ENCODE measurements around the gene ALOX15. TPM values are rescaled to one million over a fixed set of nuclear protein-coding genes. Genes with fewer than 3 reads are reported as not detected.

The ALOX15 gene
- total RNA-seq, 2 experiments from 2014 or later: 0.36 TPM; not detected in 1

DNA sequence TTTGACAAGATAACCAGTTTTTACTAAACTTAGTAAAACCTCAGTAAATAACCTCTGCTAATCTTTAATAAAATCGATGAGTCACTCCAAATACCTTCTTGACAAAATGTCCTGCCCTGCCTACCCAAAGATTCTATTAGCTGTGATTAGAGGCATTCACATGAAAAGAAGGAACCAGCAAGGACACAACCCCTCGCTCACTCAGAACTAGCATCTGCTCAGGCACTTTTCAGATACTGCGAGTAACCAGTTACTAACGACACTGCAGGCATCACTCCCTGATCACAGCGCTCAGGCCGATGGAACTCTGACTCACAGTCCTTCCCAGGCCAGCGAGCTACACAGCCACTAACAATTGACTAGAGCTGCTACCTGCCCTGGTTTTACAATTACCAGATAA, 38.2 kb upstream of the ALOX15 start:
- H3K9me3 ChIP-seq (ENCODE audit: control insufficient read depth in 1 of 2, insufficient read depth in 1 of 2, low read length in 2 of 2): no peaks in the 10 kb centered on the region
- TF ChIP-seq, protein P1, sequence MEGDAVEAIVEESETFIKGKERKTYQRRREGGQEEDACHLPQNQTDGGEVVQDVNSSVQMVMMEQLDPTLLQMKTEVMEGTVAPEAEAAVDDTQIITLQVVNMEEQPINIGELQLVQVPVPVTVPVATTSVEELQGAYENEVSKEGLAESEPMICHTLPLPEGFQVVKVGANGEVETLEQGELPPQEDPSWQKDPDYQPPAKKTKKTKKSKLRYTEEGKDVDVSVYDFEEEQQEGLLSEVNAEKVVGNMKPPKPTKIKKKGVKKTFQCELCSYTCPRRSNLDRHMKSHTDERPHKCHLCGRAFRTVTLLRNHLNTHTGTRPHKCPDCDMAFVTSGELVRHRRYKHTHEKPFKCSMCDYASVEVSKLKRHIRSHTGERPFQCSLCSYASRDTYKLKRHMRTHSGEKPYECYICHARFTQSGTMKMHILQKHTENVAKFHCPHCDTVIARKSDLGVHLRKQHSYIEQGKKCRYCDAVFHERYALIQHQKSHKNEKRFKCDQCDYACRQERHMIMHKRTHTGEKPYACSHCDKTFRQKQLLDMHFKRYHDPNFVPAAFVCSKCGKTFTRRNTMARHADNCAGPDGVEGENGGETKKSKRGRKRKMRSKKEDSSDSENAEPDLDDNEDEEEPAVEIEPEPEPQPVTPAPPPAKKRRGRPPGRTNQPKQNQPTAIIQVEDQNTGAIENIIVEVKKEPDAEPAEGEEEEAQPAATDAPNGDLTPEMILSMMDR (IDR thresholded peaks at IDR 0.05): no peak
- H3K27ac Mint-ChIP-seq: no peak overlapping the region
- no peaks in the 10 kb centered on the region for H3K4me1 ChIP-seq (ENCODE audit: insufficient read depth, low read length)
- DNase-seq (no peak), ATAC-seq (ENCODE audit: poor library complexity) (no peak)
- H3K36me3 ChIP-seq (ENCODE audit: insufficient read depth, low read length): peaks cover 74% of the 10 kb centered on the region
- H3K27ac ChIP-seq (ENCODE audit: low read depth in 1 of 2, low read length in 2 of 2): no peak overlapping the region
- no peak overlapping the region for H3K4me3 Mint-ChIP-seq
- H3K36me3 Mint-ChIP-seq (ENCODE audit: low read depth): peaks cover 81% of the 10 kb centered on the region
- CTCF ChIA-PET: no interaction called here
- no peaks in the 10 kb centered on the region for H3K9me3 Mint-ChIP-seq
- intact Hi-C loops (cut with DNase I, micrococcal nuclease): no loop called here
- H3K27me3 Mint-ChIP-seq: no peaks in the 10 kb centered on the region
- H3K4me1 Mint-ChIP-seq (ENCODE audit: low read depth): no peaks in the 10 kb centered on the region
- H3K4me3 ChIP-seq (ENCODE audit: low read length): no peak overlapping the region
- H3K27me3 ChIP-seq (ENCODE audit: control insufficient read depth in 1 of 2, insufficient read depth in 2 of 2, low read length in 2 of 2): no peaks in the 10 kb centered on the region
- POLR2A ChIA-PET: no interaction called here

DNA sequence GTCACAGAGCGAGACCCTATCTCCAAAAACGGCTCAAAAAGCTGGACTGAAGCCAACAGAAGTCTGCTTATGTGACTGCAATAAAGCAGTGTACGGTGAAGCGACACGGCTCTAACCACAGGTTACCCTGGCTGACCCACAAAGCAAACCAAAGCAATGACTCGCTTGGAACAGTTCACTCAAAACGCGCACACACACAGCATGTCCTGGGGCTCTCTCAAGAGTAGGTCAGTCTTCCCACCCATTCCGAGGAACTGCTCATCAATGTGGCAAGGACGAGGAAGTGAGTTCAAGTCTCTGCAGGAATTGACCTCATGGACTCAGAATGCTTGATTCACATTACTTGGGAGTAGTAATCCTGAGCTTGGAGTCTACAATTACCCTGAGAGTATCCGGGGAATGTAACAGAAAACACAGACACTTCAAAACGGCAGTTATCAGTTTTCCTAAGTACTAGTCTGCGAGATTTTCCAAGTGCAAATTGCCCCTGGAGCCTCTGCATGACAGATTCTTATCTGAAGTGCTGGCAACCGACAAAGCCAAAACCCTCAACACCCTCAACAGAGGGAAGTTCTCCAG, 37.1 kb upstream of the ALOX15 start:
- peaks cover 77% of the 10 kb centered on the region for H3K36me3 Mint-ChIP-seq (ENCODE audit: low read depth)
- ATAC-seq (ENCODE audit: poor library complexity): no peak
- Histone ChIP-seq H3K9me3 (ENCODE audit: control insufficient read depth in 1 of 2, insufficient read depth in 1 of 2, low read length in 2 of 2) (no peaks in the 10 kb centered on the region), H3K4me1 (ENCODE audit: insufficient read depth, low read length) (no peaks in the 10 kb centered on the region), H3K27ac (ENCODE audit: low read depth in 1 of 2, low read length in 2 of 2) (no peak overlapping the region), H3K36me3 (ENCODE audit: insufficient read depth, low read length) (peaks cover 80% of the 10 kb centered on the region), H3K4me3 (ENCODE audit: low read length) (no peak overlapping the region), H3K27me3 (ENCODE audit: control insufficient read depth in 1 of 2, insufficient read depth in 2 of 2, low read length in 2 of 2) (no peaks in the 10 kb centered on the region)
- no peaks in the 10 kb centered on the region for H3K4me1 Mint-ChIP-seq (ENCODE audit: low read depth)
- CTCF ChIA-PET: interaction anchor here (0.6 kb wide), 1 partner anchor 289 kb away, joined by 3 read pairs; no protein-coding TSS in a partner anchor
- POLR2A ChIA-PET: no interaction called here
- intact Hi-C loops (cut with DNase I, micrococcal nuclease): no loop called here
- H3K27me3 Mint-ChIP-seq: no peaks in the 10 kb centered on the region
- H3K9me3 Mint-ChIP-seq: no peaks in the 10 kb centered on the region
- H3K27ac Mint-ChIP-seq: no peak overlapping the region
- H3K4me3 Mint-ChIP-seq: no peak overlapping the region
- TF ChIP-seq, protein P1 (IDR thresholded peaks at IDR 0.05): no peak
- no peak for DNase-seq

DNA sequence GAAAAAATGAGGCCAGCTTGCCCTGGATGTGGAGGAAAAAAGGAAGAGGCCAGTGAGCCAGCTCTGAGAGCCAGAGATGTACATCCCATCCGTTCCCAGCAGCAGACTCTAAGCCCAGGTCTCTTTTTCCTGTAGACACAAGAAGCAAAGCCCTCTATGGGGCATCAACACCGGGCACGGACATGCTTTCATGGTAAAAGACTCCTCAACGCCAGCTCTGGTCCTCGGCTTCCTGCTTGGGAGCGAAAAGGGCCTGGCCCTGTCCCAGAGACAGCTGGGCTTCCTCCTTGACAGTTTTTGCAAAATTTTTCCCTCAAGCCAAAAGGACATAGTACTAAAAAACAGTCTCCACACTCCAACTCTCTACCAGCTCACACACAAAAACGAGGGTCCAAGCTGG, 35.3 kb upstream of the ALOX15 start:
- Mint-ChIP-seq H3K4me3 (no peak overlapping the region), H3K9me3 (no peaks in the 10 kb centered on the region), H3K4me1 (ENCODE audit: low read depth) (no peaks in the 10 kb centered on the region), H3K27me3 (no peaks in the 10 kb centered on the region), H3K36me3 (ENCODE audit: low read depth) (peaks cover 80% of the 10 kb centered on the region), H3K27ac (no peak overlapping the region)
- DNase-seq: no peak
- Histone ChIP-seq H3K4me1 (ENCODE audit: insufficient read depth, low read length) (no peaks in the 10 kb centered on the region), H3K9me3 (ENCODE audit: control insufficient read depth in 1 of 2, insufficient read depth in 1 of 2, low read length in 2 of 2) (no peaks in the 10 kb centered on the region), H3K27ac (ENCODE audit: low read depth in 1 of 2, low read length in 2 of 2) (no peak overlapping the region), H3K4me3 (ENCODE audit: low read length) (no peak overlapping the region), H3K27me3 (ENCODE audit: control insufficient read depth in 1 of 2, insufficient read depth in 2 of 2, low read length in 2 of 2) (no peaks in the 10 kb centered on the region), H3K36me3 (ENCODE audit: insufficient read depth, low read length) (peaks cover 82% of the 10 kb centered on the region)
- intact Hi-C loops (cut with DNase I, micrococcal nuclease): no loop called here
- POLR2A ChIA-PET: no interaction called here
- TF ChIP-seq, protein P1 (IDR thresholded peaks at IDR 0.05): no peak
- ATAC-seq (ENCODE audit: poor library complexity): no peak
- CTCF ChIA-PET: no interaction called here

All from CD4-positive, alpha-beta T cell (primary cell).